ENCODE results near the gene NUDT22.

Gene NUDT22

GRCh38 chr11:64264371-64264852 is 38.3 kb downstream of the NUDT22 start:
- FAIRE-seq (no peak), DNase-seq (ENCODE audit: insufficient read length, low spot score) (no peak)

GRCh38 chr11:64265176-64266160 is 39.4 kb downstream of the NUDT22 start:
- no peak for DNase-seq (ENCODE audit: insufficient read length, low spot score)
- TF ChIP-seq CTCF (IDR thresholded peaks at IDR 0.05; ENCODE audit: insufficient read depth, missing control alignments) = no peak
- FAIRE-seq = no peak

More at GRCh38 chr11:64264371-64264852, 38.3 kb downstream of the NUDT22 start:
- TF ChIP-seq CTCF (IDR thresholded peaks at IDR 0.05; ENCODE audit: insufficient read depth, missing control alignments) = no peak

GRCh38 chr11:64266339-64266738 is 40.3 kb downstream of the NUDT22 start:
- FAIRE-seq = no peak
- no peak for TF ChIP-seq CTCF (IDR thresholded peaks at IDR 0.05; ENCODE audit: insufficient read depth, missing control alignments)
- no peak for DNase-seq (ENCODE audit: insufficient read length, low spot score)

- FAIRE-seq (no peak), DNase-seq (ENCODE audit: insufficient read length, low spot score) (no peak)
- TF ChIP-seq CTCF (IDR thresholded peaks at IDR 0.05; ENCODE audit: insufficient read depth, missing control alignments) = no peak
Observed at GRCh38 chr11:64267207-64267945, 41.3 kb downstream of the NUDT22 start.

GRCh38 chr11:64268025-64268892 is 42.2 kb downstream of the NUDT22 start:
- no peak for TF ChIP-seq CTCF (IDR thresholded peaks at IDR 0.05; ENCODE audit: insufficient read depth, missing control alignments)
- DNase-seq (ENCODE audit: insufficient read length, low spot score) (no peak), FAIRE-seq (no peak)

GRCh38 chr11:64268893-64269539 is 42.9 kb downstream of the NUDT22 start:
- DNase-seq (ENCODE audit: insufficient read length, low spot score) (no peak), FAIRE-seq (no peak)
- TF ChIP-seq CTCF (IDR thresholded peaks at IDR 0.05; ENCODE audit: insufficient read depth, missing control alignments) = no peak

Data from D721Med (cell line).